HG02970 (cell line): Measurements from ENCODE around the gene SRCIN1.
"Not testable (repeated sequence)": the region's sequence is repeated elsewhere in the genome, so short reads cannot be mapped to it uniquely, and the experiment has no call there.

Experiments
- ATAC-seq: cut with Tn5 transposase; IDR thresholded peaks from one replicate; pipeline ENCODE4 v1.9.1; 2021; ENCODE audit warnings: mild to moderate bottlenecking, moderate library complexity, moderate number of reproducible peaks; ENCODE audit not compliant: unreplicated experiment, low FRiP score

SRCIN1 gene

GRCh38 chr17:38530856-38531255 lies 74.9 kb downstream of the SRCIN1 start:
- not testable (repeated sequence) for ATAC-seq

- not testable (repeated sequence) for ATAC-seq
Observed at GRCh38 chr17:38528141-38528540, 77.6 kb downstream of the SRCIN1 start.

- ATAC-seq = not testable (repeated sequence)
Observed at GRCh38 chr17:38526526-38526925, 79.2 kb downstream of the SRCIN1 start.

- no peak for ATAC-seq
Observed at GRCh38 chr17:38512473-38513058, 93.2 kb downstream of the SRCIN1 start.

- ATAC-seq = no peak
Observed at GRCh38 chr17:38511150-38512108, 94.3 kb downstream of the SRCIN1 start.

- no peak for ATAC-seq
Observed at GRCh38 chr17:38510421-38511149, 95.2 kb downstream of the SRCIN1 start.

GRCh38 chr17:38509772-38510420 lies 95.9 kb downstream of the SRCIN1 start:
- no peak for ATAC-seq

GRCh38 chr17:38508954-38509771 lies 96.6 kb downstream of the SRCIN1 start:
- no peak for ATAC-seq

- no peak for ATAC-seq
Observed at GRCh38 chr17:38508570-38508950, 97.2 kb downstream of the SRCIN1 start.

- ATAC-seq = no peak
Observed at GRCh38 chr17:38507921-38508569, 97.7 kb downstream of the SRCIN1 start.

- no peak for ATAC-seq
Observed at GRCh38 chr17:38507436-38507835, 98.3 kb downstream of the SRCIN1 start.

GRCh38 chr17:38504216-38504615 lies 101.5 kb downstream of the SRCIN1 start:
- no peak for ATAC-seq

- not testable (repeated sequence) for ATAC-seq
Observed at GRCh38 chr17:38503286-38503913, 102.4 kb downstream of the SRCIN1 start.

- not testable (repeated sequence) for ATAC-seq
Observed at GRCh38 chr17:38501718-38502117, 104.0 kb downstream of the SRCIN1 start.

GRCh38 chr17:38499230-38499629 lies 106.5 kb downstream of the SRCIN1 start:
- ATAC-seq = not testable (repeated sequence)

- no peak for ATAC-seq
Observed at GRCh38 chr17:38498353-38498752, 107.4 kb downstream of the SRCIN1 start.

- ATAC-seq = not testable (repeated sequence)
Observed at GRCh38 chr17:38497656-38498055, 108.1 kb downstream of the SRCIN1 start.

GRCh38 chr17:38494152-38494551 lies 111.6 kb downstream of the SRCIN1 start:
- not testable (repeated sequence) for ATAC-seq
